Measurements from ENCODE around the gene ARL5B.

- TF ChIP-seq CTCF (IDR thresholded peaks at IDR 0.05) (no peak), POLR2A (IDR thresholded peaks at IDR 0.05) (no peak)
Measured at GRCh38 chr10:18616337-18616736, 42.9 kb upstream of the ARL5B start.

All from testis (tissue), 2 donors.